ENCODE results near the gene BEND2.

DNA sequence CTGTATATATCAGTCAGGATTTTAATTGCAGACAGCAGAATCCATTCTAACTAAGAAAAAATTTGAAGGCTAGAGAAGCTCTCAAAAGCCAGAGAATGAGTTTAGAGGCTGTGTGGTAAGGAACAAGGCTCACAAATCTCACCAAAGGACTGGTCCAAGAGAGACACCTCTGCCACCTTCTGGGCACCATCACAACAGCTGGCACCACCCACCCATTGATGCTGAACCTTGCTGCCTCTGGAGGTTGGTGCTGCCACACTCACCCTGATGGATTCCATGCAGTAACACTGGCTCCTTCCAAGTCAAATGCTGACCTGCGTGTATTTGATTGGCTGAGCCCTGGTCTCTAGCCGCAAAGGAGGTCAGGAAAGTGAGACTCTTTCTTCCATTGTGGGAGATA is 100.8 kb downstream of the BEND2 start:
- TF ChIP-seq CTCF (optimal IDR thresholded peaks at IDR 0.05 in 1 of 3, IDR thresholded peaks at IDR 0.05 in 1 of 3, conservative IDR thresholded peaks at IDR 0.05 in 1 of 3; ENCODE audit: extremely low read depth in 1 of 3, insufficient read depth in 2 of 3, low read length in 3 of 3): peak in 2 of 3 experiments; percentile 30 to 55
- TF ChIP-seq EZH2 (IDR thresholded peaks at IDR 0.05; ENCODE audit: low read length): no peak
